GM12892 (cell line): Measurements from ENCODE around the gene DDIT4.

Experiments used
- POLR2A ChIP-seq: IDR thresholded peaks from 2 replicates; pipeline ENCODE4 v1.6.1; 2011; ENCODE audit warnings: low read depth, low read length, control low read depth
- POLR2AphosphoS5 ChIP-seq: IDR thresholded peaks from 2 replicates; pipeline ENCODE4 v1.6.1; 2011; ENCODE audit warnings: low read depth, low read length, control low read depth
- TAF1 ChIP-seq: IDR thresholded peaks from 2 replicates; pipeline ENCODE4 v1.6.1; 2011; ENCODE audit warnings: low read depth, mild to moderate bottlenecking, control low read depth, low read length, borderline replicate concordance

DNA sequence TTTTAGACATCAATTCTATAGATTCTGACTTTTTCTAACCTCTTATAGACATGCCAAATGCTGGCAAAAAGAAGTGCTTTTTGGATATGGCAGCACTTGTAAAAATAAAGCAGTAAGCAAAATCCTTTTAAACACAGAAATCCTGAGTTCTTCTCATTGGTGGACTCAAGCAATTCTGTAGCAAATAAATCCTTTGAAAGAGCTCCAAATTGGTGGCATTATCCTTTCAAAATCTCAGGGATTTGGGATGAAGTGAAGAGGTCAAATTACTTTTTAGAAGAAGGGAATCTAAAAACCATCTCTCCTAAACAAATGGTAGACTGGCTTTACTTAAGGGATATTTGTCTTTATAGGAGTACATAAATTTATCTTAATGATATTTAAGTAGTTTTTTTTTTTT is 40.1 kb upstream of the DDIT4 start:
- TF ChIP-seq POLR2A (no peak), TAF1 (no peak), POLR2AphosphoS5 (no peak)
